SK-N-SH (cell line): ENCODE measurements around the gene FOXP1.

Experiments
- CHD2 ChIP-seq: fragments of 150-350 bp; IDR thresholded peaks from 2 replicates; pipeline ENCODE4 v1.6.1; 2018; ENCODE audit warnings: low read length; ENCODE audit not compliant: partially characterized antibody
- EP300 ChIP-seq, 2 experiments: IDR thresholded peaks; 2 replicates each; pipeline versions ENCODE4 v1.4.0 to v1.6.1; 2012; ENCODE audit warnings: borderline replicate concordance in 1 of 2, low read depth in 1 of 2, low read length in 1 of 2
- FOXM1 ChIP-seq: IDR thresholded peaks from 2 replicates; pipeline ENCODE4 v1.4.0; 2012; ENCODE audit warnings: low read depth, mild to moderate bottlenecking
- GABPA ChIP-seq: IDR thresholded peaks from 2 replicates; pipeline ENCODE4 v1.4.0; 2012; ENCODE audit warnings: low read depth, mild to moderate bottlenecking
- POLR2AphosphoS5 ChIP-seq: IDR thresholded peaks from 2 replicates; pipeline ENCODE4 v1.6.1; 2012; ENCODE audit warnings: low read depth, low read length
- RAD21 ChIP-seq: IDR thresholded peaks from 2 replicates; pipeline ENCODE4 v1.6.1; 2012; ENCODE audit warnings: mild to moderate bottlenecking, low read length
- RXRA ChIP-seq: IDR thresholded peaks from 2 replicates; pipeline ENCODE4 v1.4.0; 2012; ENCODE audit warnings: low read depth, mild to moderate bottlenecking, borderline replicate concordance
- TAF1 ChIP-seq: IDR thresholded peaks from 2 replicates; pipeline ENCODE4 v1.6.1; 2012; ENCODE audit warnings: low read depth, mild to moderate bottlenecking, low read length, moderate library complexity, borderline replicate concordance
- TF ChIP-seq, protein P1 (sequence below): fragments of 200-600 bp; sonication (generic); IDR thresholded peaks from 2 replicates; pipeline ENCODE4 v1.6.1; 2017; ENCODE audit warnings: antibody characterized with exemption, mild to moderate bottlenecking, moderate library complexity
- TF ChIP-seq, protein P2 (sequence below): fragments of 150-350 bp; IDR thresholded peaks from 2 replicates; pipeline ENCODE4 v1.6.1; 2017; ENCODE audit warnings: antibody characterized with exemption, low read length, low read depth, borderline replicate concordance
- TF ChIP-seq, protein P3 (sequence below): IDR thresholded peaks from 2 replicates; pipeline ENCODE4 v1.6.1; 2012; ENCODE audit warnings: mild to moderate bottlenecking, low read depth, low read length, moderate library complexity

DNA sequence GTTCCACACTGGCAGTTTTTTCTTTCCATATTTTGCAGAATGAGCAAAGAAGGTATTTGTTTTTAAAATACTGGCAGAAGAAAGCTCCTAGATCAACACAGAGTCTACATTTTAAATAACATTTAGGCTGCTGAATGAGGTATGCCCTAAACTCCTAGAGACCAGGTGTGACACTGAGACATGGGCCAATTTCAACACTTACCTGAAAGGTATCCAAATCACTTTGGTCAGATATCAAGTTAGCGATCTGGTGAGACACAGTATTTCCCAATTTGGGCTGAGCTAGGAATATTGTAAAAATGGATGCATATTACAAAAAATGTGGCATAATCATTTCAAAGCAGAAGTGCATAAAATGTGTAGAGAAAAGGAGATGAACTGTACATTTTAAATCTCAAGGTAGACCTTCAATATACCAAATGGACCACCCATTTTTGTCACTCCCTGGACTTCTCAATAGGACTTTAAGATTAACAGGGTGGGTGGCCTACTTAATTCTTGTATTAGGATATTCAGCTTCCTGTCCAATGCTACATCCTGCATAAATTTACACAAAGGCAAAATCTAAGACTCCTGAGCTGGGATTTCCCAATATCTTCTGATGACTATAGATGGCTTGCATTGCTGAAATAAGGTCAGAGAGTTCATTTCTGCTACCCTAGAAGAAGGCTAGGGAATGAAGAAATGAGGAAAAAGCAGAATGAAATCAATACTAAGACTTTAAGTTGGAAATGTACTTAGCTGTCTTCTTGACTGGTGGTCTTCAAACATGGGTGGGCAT lies 487.8 kb downstream of the FOXP1 start:
- TF ChIP-seq, protein P1, sequence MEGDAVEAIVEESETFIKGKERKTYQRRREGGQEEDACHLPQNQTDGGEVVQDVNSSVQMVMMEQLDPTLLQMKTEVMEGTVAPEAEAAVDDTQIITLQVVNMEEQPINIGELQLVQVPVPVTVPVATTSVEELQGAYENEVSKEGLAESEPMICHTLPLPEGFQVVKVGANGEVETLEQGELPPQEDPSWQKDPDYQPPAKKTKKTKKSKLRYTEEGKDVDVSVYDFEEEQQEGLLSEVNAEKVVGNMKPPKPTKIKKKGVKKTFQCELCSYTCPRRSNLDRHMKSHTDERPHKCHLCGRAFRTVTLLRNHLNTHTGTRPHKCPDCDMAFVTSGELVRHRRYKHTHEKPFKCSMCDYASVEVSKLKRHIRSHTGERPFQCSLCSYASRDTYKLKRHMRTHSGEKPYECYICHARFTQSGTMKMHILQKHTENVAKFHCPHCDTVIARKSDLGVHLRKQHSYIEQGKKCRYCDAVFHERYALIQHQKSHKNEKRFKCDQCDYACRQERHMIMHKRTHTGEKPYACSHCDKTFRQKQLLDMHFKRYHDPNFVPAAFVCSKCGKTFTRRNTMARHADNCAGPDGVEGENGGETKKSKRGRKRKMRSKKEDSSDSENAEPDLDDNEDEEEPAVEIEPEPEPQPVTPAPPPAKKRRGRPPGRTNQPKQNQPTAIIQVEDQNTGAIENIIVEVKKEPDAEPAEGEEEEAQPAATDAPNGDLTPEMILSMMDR, result no peak
- TF ChIP-seq, protein P2, sequence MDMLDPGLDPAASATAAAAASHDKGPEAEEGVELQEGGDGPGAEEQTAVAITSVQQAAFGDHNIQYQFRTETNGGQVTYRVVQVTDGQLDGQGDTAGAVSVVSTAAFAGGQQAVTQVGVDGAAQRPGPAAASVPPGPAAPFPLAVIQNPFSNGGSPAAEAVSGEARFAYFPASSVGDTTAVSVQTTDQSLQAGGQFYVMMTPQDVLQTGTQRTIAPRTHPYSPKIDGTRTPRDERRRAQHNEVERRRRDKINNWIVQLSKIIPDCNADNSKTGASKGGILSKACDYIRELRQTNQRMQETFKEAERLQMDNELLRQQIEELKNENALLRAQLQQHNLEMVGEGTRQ, result no peak
- no peak for TF ChIP-seq CHD2
- no peak for TF ChIP-seq FOXM1
- no peak for TF ChIP-seq GABPA
- no peak for TF ChIP-seq RAD21
- no peak for TF ChIP-seq RXRA
- TF ChIP-seq, protein P3, sequence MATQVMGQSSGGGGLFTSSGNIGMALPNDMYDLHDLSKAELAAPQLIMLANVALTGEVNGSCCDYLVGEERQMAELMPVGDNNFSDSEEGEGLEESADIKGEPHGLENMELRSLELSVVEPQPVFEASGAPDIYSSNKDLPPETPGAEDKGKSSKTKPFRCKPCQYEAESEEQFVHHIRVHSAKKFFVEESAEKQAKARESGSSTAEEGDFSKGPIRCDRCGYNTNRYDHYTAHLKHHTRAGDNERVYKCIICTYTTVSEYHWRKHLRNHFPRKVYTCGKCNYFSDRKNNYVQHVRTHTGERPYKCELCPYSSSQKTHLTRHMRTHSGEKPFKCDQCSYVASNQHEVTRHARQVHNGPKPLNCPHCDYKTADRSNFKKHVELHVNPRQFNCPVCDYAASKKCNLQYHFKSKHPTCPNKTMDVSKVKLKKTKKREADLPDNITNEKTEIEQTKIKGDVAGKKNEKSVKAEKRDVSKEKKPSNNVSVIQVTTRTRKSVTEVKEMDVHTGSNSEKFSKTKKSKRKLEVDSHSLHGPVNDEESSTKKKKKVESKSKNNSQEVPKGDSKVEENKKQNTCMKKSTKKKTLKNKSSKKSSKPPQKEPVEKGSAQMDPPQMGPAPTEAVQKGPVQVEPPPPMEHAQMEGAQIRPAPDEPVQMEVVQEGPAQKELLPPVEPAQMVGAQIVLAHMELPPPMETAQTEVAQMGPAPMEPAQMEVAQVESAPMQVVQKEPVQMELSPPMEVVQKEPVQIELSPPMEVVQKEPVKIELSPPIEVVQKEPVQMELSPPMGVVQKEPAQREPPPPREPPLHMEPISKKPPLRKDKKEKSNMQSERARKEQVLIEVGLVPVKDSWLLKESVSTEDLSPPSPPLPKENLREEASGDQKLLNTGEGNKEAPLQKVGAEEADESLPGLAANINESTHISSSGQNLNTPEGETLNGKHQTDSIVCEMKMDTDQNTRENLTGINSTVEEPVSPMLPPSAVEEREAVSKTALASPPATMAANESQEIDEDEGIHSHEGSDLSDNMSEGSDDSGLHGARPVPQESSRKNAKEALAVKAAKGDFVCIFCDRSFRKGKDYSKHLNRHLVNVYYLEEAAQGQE, result no peak
- TF ChIP-seq EP300 (IDR thresholded peaks at IDR 0.05; ENCODE audit: borderline replicate concordance in 1 of 2, low read depth in 1 of 2, low read length in 1 of 2), result no peak
- TF ChIP-seq TAF1, result no peak
- TF ChIP-seq POLR2AphosphoS5, result no peak
